Upper lobe of left lung (tissue), 6 donors: Measurements from ENCODE around the gene ZNF341. TPM values are rescaled to one million over a fixed set of nuclear protein-coding genes. Genes with fewer than 3 reads are reported as not detected.

Source experiments
- ATAC-seq, 2 donors: fragments of 200-7000 bp; cut with Tn5 transposase; one replicate each; pipeline ENCODE4 v1.9.1; 2022; ENCODE audit warnings: mild to moderate bottlenecking in 2 of 2, moderate library complexity in 2 of 2; ENCODE audit not compliant: low FRiP score in 2 of 2
- DNase-seq, 2 donors: peaks; one replicate each; pipeline ENCODE4 v3.0.0-alpha.2; 2019 to 2020
- H3K27ac ChIP-seq, 4 donors: fragments of 200-600 bp; sonication (generic); one replicate each; pipeline ENCODE4 v1.5.1; 2016 to 2019
- H3K27me3 ChIP-seq, 4 donors: fragments of 200-600 bp; sonication (generic); one replicate each; pipeline ENCODE4 v1.5.1; 2017 to 2019
- H3K36me3 ChIP-seq, 4 donors: fragments of 200-600 bp; sonication (generic); one replicate each; pipeline ENCODE4 v1.5.1; 2016 to 2019
- H3K4me1 ChIP-seq, 4 donors: fragments of 200-600 bp; sonication (generic); one replicate each; pipeline ENCODE4 v1.5.1; 2018 to 2019
- H3K4me3 ChIP-seq, 4 donors: fragments of 200-600 bp; sonication (generic); one replicate each; pipeline ENCODE4 v1.5.1; 2017 to 2019; ENCODE audit warnings: mild to moderate bottlenecking in 2 of 4, moderate library complexity in 1 of 4
- H3K9me3 ChIP-seq, 4 donors: fragments of 200-600 bp; sonication (generic); one replicate each; pipeline ENCODE4 v1.5.1; 2018 to 2019
- EP300 ChIP-seq, 4 donors: sonication (generic); formaldehyde crosslinking; IDR thresholded peaks; one replicate each; pipeline ENCODE4 v1.5.1; 2017; ENCODE audit warnings: antibody characterized with exemption in 4 of 4, control low read depth in 2 of 4
- POLR2A ChIP-seq, 4 donors: fragments of 450-650 bp; IDR thresholded peaks; one replicate each; pipeline ENCODE4 v1.5.1; 2016 to 2017; ENCODE audit warnings: antibody characterized with exemption in 4 of 4, mild to moderate bottlenecking in 2 of 4
- POLR2AphosphoS5 ChIP-seq, 2 donors: sonication (generic); formaldehyde crosslinking; IDR thresholded peaks; one replicate each; pipeline ENCODE4 v1.5.1; 2017; ENCODE audit warnings: antibody characterized with exemption in 2 of 2
- WGBS, 2 donors: methylation state at CpG; one replicate each; pipeline ENCODE4 v1.1.5; 2017 to 2018; 5-methylcytosine and 5-hydroxymethylcytosine counted together
- total RNA-seq, 6 donors: library from RNA; depleted of rRNA in 4 of 6; stranded (reverse); fragments of >200 nt in 4 of 6; gene quantifications; one replicate each; pipeline versions ENCODE4 v1.1.0 to v1.2.1, GENCODE V29; 2016 to 2021
- TF ChIP-seq, protein P1 (sequence below), 6 experiments: fragments of 450-650 bp in 4 of 6; fragments of 200-600 bp in 2 of 6; sonication (generic) in 2 of 6; IDR thresholded peaks; one replicate each; pipeline ENCODE4 v1.5.1; 2016 to 2019; ENCODE audit warnings: antibody characterized with exemption in 6 of 6
- donor health status: DM: no; HTN: no; CAD: no; lungs with moderate emphysema.
- donor health status: DM: no; HTN: yes; CAD: no; lungs with severe emphysema.

ZNF341 gene
- total RNA-seq = 10 to 100 TPM in 1 of 6 donors, 1 to 10 TPM in 5; 2.0 to 17.8 (median 5.0) TPM

DNA sequence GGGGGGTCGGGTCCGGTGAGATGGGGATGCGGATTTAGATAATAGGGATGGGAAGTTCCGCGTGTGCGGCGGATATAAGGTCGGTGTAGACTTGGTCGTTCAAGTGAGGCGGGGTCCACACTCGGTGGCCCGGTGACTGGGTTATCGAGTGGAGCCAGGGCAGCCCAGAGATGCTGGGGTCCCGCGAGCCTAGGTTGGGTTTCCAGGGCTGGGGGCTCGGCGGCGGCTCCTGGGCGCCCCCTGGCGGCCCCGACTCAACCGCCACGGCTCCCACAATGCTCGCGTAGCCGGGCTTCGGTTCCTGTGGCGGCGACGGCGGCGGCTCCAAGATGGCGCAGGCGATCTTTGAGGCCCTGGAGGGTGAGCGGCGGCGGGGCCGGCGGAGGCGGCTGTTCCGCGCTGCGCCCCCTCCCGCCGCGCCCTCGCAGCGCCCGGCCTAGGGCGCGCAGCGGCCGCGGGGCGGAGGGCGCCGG is at the start of gene ZNF341:
Gene ZNF341 (plus strand): TSS at position 304 of the 473 bp plus-strand sequence. CDS start 26 bp downstream, at position 330.
- Histone ChIP-seq H3K36me3 (no peaks in the 10 kb centered on the region), H3K9me3 (peaks cover 4 to 8% (median 5%) of the 10 kb centered on the region in 4 donors), H3K4me3 (peak within 1 kb of the TSS; percentile 50 to 75 (median 66)), H3K4me1 (peaks cover 25 to 37% (median 29%) of the 10 kb centered on the region in 4 donors), H3K27ac (peak within 1 kb of the TSS; percentile 87 to 94 (median 92)), H3K27me3 (no peaks in the 10 kb centered on the region)
- ATAC-seq = peak; percentile 85 to 89
- peak; percentile 92 to 98 for DNase-seq
- TF ChIP-seq POLR2A (IDR thresholded peaks at IDR 0.05) = no peak
- TF ChIP-seq, protein P1, sequence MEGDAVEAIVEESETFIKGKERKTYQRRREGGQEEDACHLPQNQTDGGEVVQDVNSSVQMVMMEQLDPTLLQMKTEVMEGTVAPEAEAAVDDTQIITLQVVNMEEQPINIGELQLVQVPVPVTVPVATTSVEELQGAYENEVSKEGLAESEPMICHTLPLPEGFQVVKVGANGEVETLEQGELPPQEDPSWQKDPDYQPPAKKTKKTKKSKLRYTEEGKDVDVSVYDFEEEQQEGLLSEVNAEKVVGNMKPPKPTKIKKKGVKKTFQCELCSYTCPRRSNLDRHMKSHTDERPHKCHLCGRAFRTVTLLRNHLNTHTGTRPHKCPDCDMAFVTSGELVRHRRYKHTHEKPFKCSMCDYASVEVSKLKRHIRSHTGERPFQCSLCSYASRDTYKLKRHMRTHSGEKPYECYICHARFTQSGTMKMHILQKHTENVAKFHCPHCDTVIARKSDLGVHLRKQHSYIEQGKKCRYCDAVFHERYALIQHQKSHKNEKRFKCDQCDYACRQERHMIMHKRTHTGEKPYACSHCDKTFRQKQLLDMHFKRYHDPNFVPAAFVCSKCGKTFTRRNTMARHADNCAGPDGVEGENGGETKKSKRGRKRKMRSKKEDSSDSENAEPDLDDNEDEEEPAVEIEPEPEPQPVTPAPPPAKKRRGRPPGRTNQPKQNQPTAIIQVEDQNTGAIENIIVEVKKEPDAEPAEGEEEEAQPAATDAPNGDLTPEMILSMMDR (IDR thresholded peaks at IDR 0.05) = peak; percentile 80 to 96 (median 95)
- 16 to 52% methylated on average over 3 to 18 of the region's 57 CpGs for WGBS, 2 donors

DNA sequence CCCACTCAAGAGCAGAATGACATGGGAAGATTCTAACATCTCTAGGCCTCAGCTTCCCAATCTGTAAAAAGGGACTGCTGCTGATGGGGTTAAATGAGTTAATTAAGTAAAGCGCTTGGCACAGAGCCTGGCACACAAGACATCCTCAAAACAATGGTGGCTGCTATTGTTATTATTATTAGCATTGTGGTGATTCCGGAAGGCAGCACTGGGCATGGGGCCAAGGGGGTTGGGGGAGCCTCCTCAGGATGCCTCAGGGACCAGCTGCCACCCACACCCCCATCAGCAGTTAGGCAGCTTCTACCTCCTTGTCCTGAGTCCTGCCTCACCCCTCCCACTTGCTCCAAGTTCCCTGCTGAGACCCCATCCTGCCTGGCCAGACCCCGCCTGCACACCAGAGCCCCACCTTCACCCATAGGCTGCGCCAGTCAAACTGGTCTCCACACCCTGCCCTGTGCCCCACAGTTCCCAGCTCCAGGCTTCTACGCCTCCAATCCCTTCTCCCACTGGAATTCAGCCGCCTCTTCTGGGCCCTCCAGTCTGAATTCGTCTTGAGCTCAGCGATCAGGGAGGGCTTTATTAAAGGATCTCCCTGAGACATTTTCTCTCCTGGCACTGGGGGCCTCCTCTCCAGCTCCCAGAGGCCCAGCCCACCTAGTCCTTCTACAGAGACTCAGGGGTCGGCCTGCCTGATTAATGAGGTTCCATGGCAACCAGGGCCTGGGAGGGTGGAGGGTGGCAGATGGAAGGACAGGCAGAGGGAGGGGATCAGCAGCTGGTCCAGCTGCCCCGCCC is 47.1 kb upstream of the ZNF341 start:
- 38 to 45% methylated on average over 8 to 10 of the region's 10 CpGs for WGBS, 2 donors
- H3K27ac ChIP-seq = peak overlapping the region in 2 of 4 donors; percentile 23 to 45

DNA sequence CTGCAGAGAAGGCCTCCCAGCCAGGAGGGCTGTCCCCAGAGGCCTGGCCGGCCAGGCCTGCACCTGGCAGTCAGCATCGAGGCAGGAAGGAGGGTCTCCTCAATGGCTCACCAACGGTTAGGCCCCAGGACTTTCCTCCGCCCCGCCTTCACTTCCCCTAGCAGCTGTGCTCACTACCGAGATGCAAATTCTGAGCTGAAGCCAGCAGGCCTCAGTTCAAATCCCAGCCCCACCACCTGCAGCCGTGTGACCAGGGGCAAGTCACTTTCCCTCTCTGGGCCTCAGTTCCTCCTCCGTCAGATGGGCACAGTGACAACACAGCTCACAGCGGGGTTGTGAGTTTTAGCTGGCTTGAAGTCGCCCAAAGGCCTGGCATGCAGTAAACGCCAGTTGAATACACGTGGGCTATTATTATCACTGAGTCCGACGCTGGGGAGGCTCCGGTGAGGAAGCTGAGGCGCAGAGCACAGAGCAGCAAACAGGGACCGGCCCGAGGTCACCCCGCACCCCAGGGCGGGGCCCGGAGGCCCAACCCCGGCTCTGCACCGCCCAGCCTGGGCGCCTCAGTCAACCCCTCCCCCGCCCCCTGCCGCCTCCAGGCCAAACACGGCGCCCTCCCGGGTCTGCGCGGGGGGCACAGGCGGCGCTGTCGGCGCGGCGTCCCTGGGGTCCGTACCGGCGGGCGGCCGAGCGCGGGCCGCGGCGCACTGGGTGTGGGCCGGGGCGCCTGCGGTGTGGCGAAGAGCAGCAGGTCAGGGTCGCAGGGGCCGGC is 46.3 kb upstream of the ZNF341 start:
- ATAC-seq = no peak
- peaks cover 27 to 53% (median 39%) of the 10 kb centered on the region in 4 donors for H3K4me1 ChIP-seq
- H3K4me3 ChIP-seq = peak overlapping the region; percentile 7 to 73 (median 55)
- WGBS, 2 donors = 1 to 4% methylated on average over 14 to 33 of the region's 53 CpGs
- H3K27me3 ChIP-seq = no peaks in the 10 kb centered on the region
- DNase-seq = no peak
- H3K36me3 ChIP-seq = no peaks in the 10 kb centered on the region
- H3K27ac ChIP-seq = peak overlapping the region in 2 of 4 donors; percentile 23 to 50
- H3K9me3 ChIP-seq = no peaks in the 10 kb centered on the region
- TF ChIP-seq POLR2AphosphoS5 (IDR thresholded peaks at IDR 0.05) (no peak), EP300 (IDR thresholded peaks at IDR 0.05) (no peak), POLR2A (IDR thresholded peaks at IDR 0.05) (no peak)
- TF ChIP-seq, protein P1 (IDR thresholded peaks at IDR 0.05) = no peak

More for the DNA sequence above, 47.1 kb upstream of the ZNF341 start:
- no peak for DNase-seq
- TF ChIP-seq EP300 (IDR thresholded peaks at IDR 0.05) (no peak), POLR2AphosphoS5 (IDR thresholded peaks at IDR 0.05) (no peak), POLR2A (IDR thresholded peaks at IDR 0.05) (no peak)
- TF ChIP-seq, protein P1 (IDR thresholded peaks at IDR 0.05) = no peak
- peaks cover 27 to 53% (median 39%) of the 10 kb centered on the region in 4 donors for H3K4me1 ChIP-seq
- H3K4me3 ChIP-seq = peak overlapping the region in 2 of 4 donors; percentile 53 to 73
- no peaks in the 10 kb centered on the region for H3K36me3 ChIP-seq
- H3K27me3 ChIP-seq = no peaks in the 10 kb centered on the region
- H3K9me3 ChIP-seq = no peaks in the 10 kb centered on the region
- ATAC-seq = no peak

DNA sequence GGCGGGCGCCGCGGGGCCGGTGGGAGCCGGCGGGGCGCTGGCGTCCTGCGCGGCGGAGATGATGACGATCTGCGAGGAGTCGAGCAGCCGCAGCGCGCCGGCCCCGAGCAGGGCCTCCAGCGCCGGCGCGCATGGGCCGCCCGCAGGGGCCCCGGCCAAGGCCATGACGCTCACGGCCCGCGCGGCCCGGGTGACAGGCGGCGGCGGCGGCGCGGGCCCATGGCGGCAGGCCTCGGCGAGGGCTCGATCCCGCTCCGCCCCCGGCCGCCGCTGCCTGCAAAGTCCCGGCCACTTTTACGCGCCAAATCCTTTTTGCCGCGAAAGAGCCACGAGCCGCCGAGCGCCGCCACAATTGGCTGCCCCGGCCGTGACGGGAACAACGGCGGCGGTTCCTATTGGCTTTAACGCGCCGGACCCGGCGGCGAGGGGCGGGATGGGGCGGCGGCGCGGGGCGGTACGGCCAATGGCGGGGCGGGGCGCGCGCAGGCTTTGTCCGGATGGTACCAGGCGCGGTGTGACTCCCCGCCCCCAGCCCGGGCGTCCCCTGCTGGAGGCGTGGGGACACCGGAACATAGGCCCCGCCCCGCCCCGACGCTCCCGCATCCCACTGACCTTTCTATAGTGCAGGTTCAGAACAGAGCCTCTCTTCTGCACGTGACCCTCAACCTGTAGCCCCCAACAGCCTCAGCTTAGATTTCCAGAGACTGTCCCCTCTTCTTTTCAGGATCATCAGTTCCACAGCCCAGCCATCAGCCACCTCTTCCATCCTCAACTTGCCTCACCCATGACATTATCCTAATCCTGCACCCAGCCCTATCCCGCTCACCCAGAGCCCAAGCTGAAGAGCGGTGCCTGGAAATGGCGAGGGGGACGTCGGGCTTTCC is 45.5 kb upstream of the ZNF341 start, which contains the start of gene E2F1:
Gene E2F1 (minus strand): TSS at position 286 of the 884 bp plus-strand sequence. CDS start 121 bp downstream, at position 165.
- DNase-seq = peak; percentile 96 to 100
- Histone ChIP-seq H3K27me3 (no peaks in the 10 kb centered on the region), H3K36me3 (no peaks in the 10 kb centered on the region), H3K4me1 (peaks cover 27 to 53% (median 39%) of the 10 kb centered on the region in 4 donors), H3K4me3 (peak within 1 kb of the TSS; percentile 7 to 73 (median 55)), H3K9me3 (no peaks in the 10 kb centered on the region), H3K27ac (peak within 1 kb of the TSS; percentile 8 to 57 (median 32))
- 4 to 8% methylated on average over 21 to 45 of the region's 101 CpGs for WGBS, 2 donors
- peak; percentile 97 to 99 for ATAC-seq
- TF ChIP-seq POLR2AphosphoS5 (IDR thresholded peaks at IDR 0.05) (peak in 1 of 2 donors; percentile 62), POLR2A (IDR thresholded peaks at IDR 0.05) (peak in 1 of 4 donors; percentile 36), EP300 (IDR thresholded peaks at IDR 0.05) (no peak)
- TF ChIP-seq, protein P1 (IDR thresholded peaks at IDR 0.05) = peak in 5 of 6 experiments; percentile 48 to 74 (median 58)
